Measurements from ENCODE around the gene AAR2.

The AAR2 gene

GRCh38 chr20:36249450-36249849 is 13.2 kb downstream of the AAR2 start:
- Histone ChIP-seq H2AFZ (ENCODE audit: low read depth) (no peak overlapping the region), H3K36me3 (ENCODE audit: insufficient read depth) (peaks cover 2% of the 10 kb centered on the region; the same call in 1 of the 2 replicates), H3K79me2 (ENCODE audit: insufficient read depth, low read depth) (peaks cover 14% of the 10 kb centered on the region; the same call in 1 of the 2 replicates), H4K20me1 (ENCODE audit: insufficient read depth) (no peaks in the 10 kb centered on the region), H3K27me3 (ENCODE audit: insufficient read depth, low read depth) (no peaks in the 10 kb centered on the region), H3K4me3 (IDR thresholded peaks at IDR 0.05; ENCODE audit: insufficient read depth, low read depth, low read length) (no peak overlapping the region), H3K4me1 (ENCODE audit: low read depth, poor library complexity, severe bottlenecking) (no peaks in the 10 kb centered on the region), H3K9ac (no peak overlapping the region), H3K27ac (no peak overlapping the region), H3K4me2 (no peak overlapping the region)
- TF ChIP-seq, protein P1, sequence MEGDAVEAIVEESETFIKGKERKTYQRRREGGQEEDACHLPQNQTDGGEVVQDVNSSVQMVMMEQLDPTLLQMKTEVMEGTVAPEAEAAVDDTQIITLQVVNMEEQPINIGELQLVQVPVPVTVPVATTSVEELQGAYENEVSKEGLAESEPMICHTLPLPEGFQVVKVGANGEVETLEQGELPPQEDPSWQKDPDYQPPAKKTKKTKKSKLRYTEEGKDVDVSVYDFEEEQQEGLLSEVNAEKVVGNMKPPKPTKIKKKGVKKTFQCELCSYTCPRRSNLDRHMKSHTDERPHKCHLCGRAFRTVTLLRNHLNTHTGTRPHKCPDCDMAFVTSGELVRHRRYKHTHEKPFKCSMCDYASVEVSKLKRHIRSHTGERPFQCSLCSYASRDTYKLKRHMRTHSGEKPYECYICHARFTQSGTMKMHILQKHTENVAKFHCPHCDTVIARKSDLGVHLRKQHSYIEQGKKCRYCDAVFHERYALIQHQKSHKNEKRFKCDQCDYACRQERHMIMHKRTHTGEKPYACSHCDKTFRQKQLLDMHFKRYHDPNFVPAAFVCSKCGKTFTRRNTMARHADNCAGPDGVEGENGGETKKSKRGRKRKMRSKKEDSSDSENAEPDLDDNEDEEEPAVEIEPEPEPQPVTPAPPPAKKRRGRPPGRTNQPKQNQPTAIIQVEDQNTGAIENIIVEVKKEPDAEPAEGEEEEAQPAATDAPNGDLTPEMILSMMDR (conservative IDR thresholded peaks at IDR 0.05; ENCODE audit: low read depth, low read length): no peak

GRCh38 chr20:36251426-36251825 is 15.1 kb downstream of the AAR2 start:
- Histone ChIP-seq H3K27ac (no peak overlapping the region), H3K79me2 (ENCODE audit: insufficient read depth, low read depth) (peaks cover 14% of the 10 kb centered on the region; the same call in 1 of the 2 replicates), H3K4me1 (ENCODE audit: low read depth, poor library complexity, severe bottlenecking) (no peaks in the 10 kb centered on the region), H3K4me3 (IDR thresholded peaks at IDR 0.05; ENCODE audit: insufficient read depth, low read depth, low read length) (no peak overlapping the region), H2AFZ (ENCODE audit: low read depth) (no peak overlapping the region), H4K20me1 (ENCODE audit: insufficient read depth) (no peaks in the 10 kb centered on the region), H3K9ac (no peak overlapping the region), H3K36me3 (ENCODE audit: insufficient read depth) (peaks cover 2% of the 10 kb centered on the region; the same call in 1 of the 2 replicates), H3K27me3 (ENCODE audit: insufficient read depth, low read depth) (no peaks in the 10 kb centered on the region), H3K4me2 (no peak overlapping the region)
- TF ChIP-seq, protein P1 (conservative IDR thresholded peaks at IDR 0.05; ENCODE audit: low read depth, low read length): no peak

GRCh38 chr20:36252511-36252910 is 16.2 kb downstream of the AAR2 start:
- TF ChIP-seq, protein P1 (conservative IDR thresholded peaks at IDR 0.05; ENCODE audit: low read depth, low read length): no peak
- Histone ChIP-seq H3K36me3 (ENCODE audit: insufficient read depth) (peaks cover 2% of the 10 kb centered on the region; the same call in 1 of the 2 replicates), H3K27me3 (ENCODE audit: insufficient read depth, low read depth) (no peaks in the 10 kb centered on the region)

DNA sequence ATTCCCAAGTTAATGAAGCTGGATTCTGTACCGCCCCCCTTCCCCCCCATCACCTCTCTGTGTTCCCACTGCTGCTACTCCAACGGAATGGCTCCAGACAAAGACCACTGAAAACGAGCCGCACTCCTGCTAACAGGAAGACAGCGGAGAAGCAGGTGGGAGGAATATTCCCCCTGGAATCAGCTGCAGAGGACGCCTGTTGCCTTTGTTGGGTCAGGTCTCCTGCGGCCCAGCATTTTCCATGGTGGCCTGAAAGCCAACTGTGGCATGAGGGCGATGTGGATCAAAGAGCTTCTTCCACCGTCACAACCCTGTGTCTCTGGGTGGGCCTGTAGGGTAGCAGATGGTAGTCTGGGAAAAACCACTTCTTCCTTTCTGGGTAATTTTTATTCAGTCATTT is 16.8 kb downstream of the AAR2 start:
- TF ChIP-seq, protein P1 (conservative IDR thresholded peaks at IDR 0.05; ENCODE audit: low read depth, low read length): no peak
- H3K4me3 ChIP-seq (IDR thresholded peaks at IDR 0.05; ENCODE audit: insufficient read depth, low read depth, low read length): no peak overlapping the region
- no peaks in the 10 kb centered on the region for H3K4me1 ChIP-seq (ENCODE audit: low read depth, poor library complexity, severe bottlenecking)
- no peak overlapping the region for H3K27ac ChIP-seq
- H4K20me1 ChIP-seq (ENCODE audit: insufficient read depth): no peaks in the 10 kb centered on the region
- no peak overlapping the region for H3K9ac ChIP-seq
- H3K4me2 ChIP-seq: no peak overlapping the region
- H3K27me3 ChIP-seq (ENCODE audit: insufficient read depth, low read depth): no peaks in the 10 kb centered on the region
- H3K36me3 ChIP-seq (ENCODE audit: insufficient read depth): peaks cover 2% of the 10 kb centered on the region; the same call in 1 of the 2 replicates
- no peak overlapping the region for H2AFZ ChIP-seq (ENCODE audit: low read depth)
- H3K79me2 ChIP-seq (ENCODE audit: insufficient read depth, low read depth): peaks cover 14% of the 10 kb centered on the region; the same call in 1 of the 2 replicates

More at GRCh38 chr20:36252511-36252910, 16.2 kb downstream of the AAR2 start:
- H2AFZ ChIP-seq (ENCODE audit: low read depth): no peak overlapping the region
- no peaks in the 10 kb centered on the region for H3K4me1 ChIP-seq (ENCODE audit: low read depth, poor library complexity, severe bottlenecking)
- H3K4me3 ChIP-seq (IDR thresholded peaks at IDR 0.05; ENCODE audit: insufficient read depth, low read depth, low read length): no peak overlapping the region
- no peak overlapping the region for H3K4me2 ChIP-seq
- no peak overlapping the region for H3K27ac ChIP-seq
- no peaks in the 10 kb centered on the region for H4K20me1 ChIP-seq (ENCODE audit: insufficient read depth)
- H3K79me2 ChIP-seq (ENCODE audit: insufficient read depth, low read depth): peaks cover 14% of the 10 kb centered on the region; the same call in 1 of the 2 replicates
- H3K9ac ChIP-seq: no peak overlapping the region

Measured in KMS-11 (cell line).